Stomach (tissue), 9 donors: ENCODE results near the gene RFC5. TPM values are rescaled to one million over a fixed set of nuclear protein-coding genes. Genes with fewer than 3 reads are reported as not detected.
A peak's percentile ranks its signal among the peaks of the same experiment; 100 is the strongest.

Source experiments
- DNase-seq, 2 donors: peaks; one replicate each; pipeline versions ENCODE4 v3.0.0 to v3.0.0-alpha.2; 2013 to 2019
- H3K27ac ChIP-seq, 5 donors: fragments of 200-600 bp in 4 of 5; sonication (generic) in 4 of 5; one replicate each; pipeline ENCODE4 v1.5.1; 2013 to 2019; ENCODE audit warnings: mild to moderate bottlenecking in 1 of 5, moderate library complexity in 1 of 5
- H3K27me3 ChIP-seq, 3 donors: fragments of 200-600 bp; sonication (generic); one replicate each; pipeline ENCODE4 v1.5.1; 2017 to 2019; ENCODE audit warnings: mixed run types in 1 of 3
- H3K36me3 ChIP-seq, 4 donors: fragments of 200-600 bp; sonication (generic); 1 replicate in 3 of 4; 2 replicates in 1 of 4; pipeline ENCODE4 v1.5.1; 2016 to 2019
- H3K4me1 ChIP-seq, 4 donors: fragments of 200-600 bp; sonication (generic); one replicate each; pipeline ENCODE4 v1.5.1; 2016 to 2019
- H3K4me3 ChIP-seq, 4 donors: fragments of 200-600 bp; sonication (generic) in 3 of 4; one replicate each; pipeline ENCODE4 v1.5.1; 2016 to 2019; ENCODE audit warnings: mild to moderate bottlenecking in 1 of 4
- H3K9me3 ChIP-seq, 4 donors: fragments of 200-600 bp; sonication (generic); one replicate each; pipeline ENCODE4 v1.5.1; 2016 to 2019
- EP300 ChIP-seq: sonication (generic); formaldehyde crosslinking; IDR thresholded peaks from one replicate; pipeline ENCODE4 v1.6.1; 2017; ENCODE audit warnings: antibody characterized with exemption
- POLR2A ChIP-seq, 4 donors: fragments of 450-650 bp; IDR thresholded peaks; one replicate each; pipeline ENCODE4 v1.6.1; 2016; ENCODE audit warnings: antibody characterized with exemption in 4 of 4, control low read depth in 2 of 4, mild to moderate bottlenecking in 1 of 4, moderate library complexity in 1 of 4
- POLR2AphosphoS5 ChIP-seq, 3 donors: sonication (generic); formaldehyde crosslinking; IDR thresholded peaks; one replicate each; pipeline ENCODE4 v1.6.1; 2016; ENCODE audit warnings: antibody characterized with exemption in 3 of 3
- WGBS, 5 donors: extraction: QIAGEN DNeasy Blood & Tissue Kit in 3 of 5; methylation state at CpG; one replicate each; pipeline versions ENCODE4 v1.1.5 to v1.1.7; 2013 to 2018; 5-methylcytosine and 5-hydroxymethylcytosine counted together
- intact Hi-C: fragments of 100-400 bp; cut with DNase I; formaldehyde crosslinking; loops from one replicate; pipeline ENCODE4 v1.15.1; 2023; ENCODE audit warnings: low total_unique reads
- polyA plus RNA-seq, 3 donors: library from polyadenylated mRNA; stranded (reverse); fragments of 200-250 nt; gene quantifications; one replicate each; pipeline ENCODE4 v1.2.3, GENCODE V29; 2013
- total RNA-seq, 5 donors: library from RNA; depleted of rRNA; stranded (reverse); fragments of >200 nt; gene quantifications; one replicate each; pipeline versions ENCODE4 v1.1.0 to v1.2.3, GENCODE V29; 2014 to 2016
- TF ChIP-seq, protein P1 (sequence below), 7 experiments: fragments of 450-650 bp in 4 of 7; fragments of 200-600 bp in 3 of 7; sonication (generic) in 3 of 7; IDR thresholded peaks; one replicate each; pipeline ENCODE4 v1.5.1; 2016 to 2019; ENCODE audit warnings: antibody characterized with exemption in 7 of 7, control low read depth in 2 of 7, mild to moderate bottlenecking in 1 of 7
- donor health status: healthy with polysubstance abuse.
- donor health status: Bipolar disorder and iron deficiency.
- donor health status: healthy.

RFC5 gene
- total and polyA plus RNA-seq, 8 donors, result 1.3 to 238 (median 10.7) TPM; not detected in 1

DNA sequence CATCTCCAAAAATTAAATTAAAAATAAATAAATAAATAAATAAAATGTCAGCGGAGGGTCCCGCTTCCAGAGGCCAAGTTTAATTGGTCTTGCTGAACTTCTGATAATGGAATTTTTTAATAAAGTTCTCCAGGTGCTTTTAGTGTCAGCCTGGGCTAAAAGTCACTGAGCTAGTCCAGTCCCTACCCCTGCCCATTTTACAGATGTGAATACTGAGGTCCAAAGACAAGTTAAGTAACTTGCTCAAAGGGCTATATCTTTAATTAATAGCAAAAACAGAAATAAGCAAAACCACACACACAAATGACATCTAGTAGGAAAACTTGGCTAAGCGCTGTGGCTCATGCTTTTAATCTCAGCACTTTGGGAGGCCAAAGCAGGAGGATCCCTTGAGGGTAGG lies 5.6 kb upstream of the RFC5 start:
- TF ChIP-seq, protein P1, sequence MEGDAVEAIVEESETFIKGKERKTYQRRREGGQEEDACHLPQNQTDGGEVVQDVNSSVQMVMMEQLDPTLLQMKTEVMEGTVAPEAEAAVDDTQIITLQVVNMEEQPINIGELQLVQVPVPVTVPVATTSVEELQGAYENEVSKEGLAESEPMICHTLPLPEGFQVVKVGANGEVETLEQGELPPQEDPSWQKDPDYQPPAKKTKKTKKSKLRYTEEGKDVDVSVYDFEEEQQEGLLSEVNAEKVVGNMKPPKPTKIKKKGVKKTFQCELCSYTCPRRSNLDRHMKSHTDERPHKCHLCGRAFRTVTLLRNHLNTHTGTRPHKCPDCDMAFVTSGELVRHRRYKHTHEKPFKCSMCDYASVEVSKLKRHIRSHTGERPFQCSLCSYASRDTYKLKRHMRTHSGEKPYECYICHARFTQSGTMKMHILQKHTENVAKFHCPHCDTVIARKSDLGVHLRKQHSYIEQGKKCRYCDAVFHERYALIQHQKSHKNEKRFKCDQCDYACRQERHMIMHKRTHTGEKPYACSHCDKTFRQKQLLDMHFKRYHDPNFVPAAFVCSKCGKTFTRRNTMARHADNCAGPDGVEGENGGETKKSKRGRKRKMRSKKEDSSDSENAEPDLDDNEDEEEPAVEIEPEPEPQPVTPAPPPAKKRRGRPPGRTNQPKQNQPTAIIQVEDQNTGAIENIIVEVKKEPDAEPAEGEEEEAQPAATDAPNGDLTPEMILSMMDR (IDR thresholded peaks at IDR 0.05), result no peak
- no peak for TF ChIP-seq POLR2A (IDR thresholded peaks at IDR 0.05)
- no peak for TF ChIP-seq POLR2AphosphoS5 (IDR thresholded peaks at IDR 0.05)
- TF ChIP-seq EP300, result no peak
- no peaks in the 10 kb centered on the region for H3K9me3 ChIP-seq
- WGBS, 5 donors, result 89 to 99% (median 97%) methylated on average over 3 of the region's 3 CpGs
- intact Hi-C loops, result no loop called here
- H3K4me1 ChIP-seq, result peaks cover 0 to 3% (median 2%) of the 10 kb centered on the region in 4 donors
- H3K27me3 ChIP-seq, result no peaks in the 10 kb centered on the region
- H3K36me3 ChIP-seq, result no peaks in the 10 kb centered on the region
- no peak overlapping the region for H3K4me3 ChIP-seq
- no peak for DNase-seq
- H3K27ac ChIP-seq, result no peak overlapping the region

DNA sequence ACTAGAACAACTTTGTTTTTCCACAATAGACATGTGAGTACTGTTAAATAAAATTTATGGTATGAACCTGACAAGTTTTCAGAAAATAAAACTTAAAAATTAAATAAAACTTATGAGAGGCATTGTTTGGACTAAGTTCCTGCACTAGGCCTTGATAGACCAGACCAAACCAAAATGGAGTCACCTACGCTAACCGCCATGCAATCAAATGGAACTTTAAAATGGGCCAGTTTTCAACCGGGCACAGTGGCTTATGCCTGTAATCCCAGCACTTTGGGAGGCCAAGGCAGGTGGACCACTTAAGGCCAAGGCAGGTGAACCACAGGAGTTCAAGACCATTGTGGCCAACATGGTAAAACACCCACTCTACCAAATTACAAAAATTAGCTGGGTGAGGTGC lies 5.1 kb upstream of the RFC5 start:
- no peak overlapping the region for H3K27ac ChIP-seq
- H3K9me3 ChIP-seq, result no peaks in the 10 kb centered on the region
- 93 to 98% (median 97%) methylated on average over 3 of the region's 3 CpGs for WGBS, 5 donors
- H3K36me3 ChIP-seq, result no peaks in the 10 kb centered on the region
- intact Hi-C loops, result no loop called here
- no peaks in the 10 kb centered on the region for H3K27me3 ChIP-seq
- no peak overlapping the region for H3K4me3 ChIP-seq
- TF ChIP-seq POLR2AphosphoS5 (IDR thresholded peaks at IDR 0.05), result no peak
- TF ChIP-seq EP300, result no peak
- DNase-seq, result no peak
- H3K4me1 ChIP-seq, result peaks cover 0 to 7% (median 6%) of the 10 kb centered on the region in 4 donors

DNA sequence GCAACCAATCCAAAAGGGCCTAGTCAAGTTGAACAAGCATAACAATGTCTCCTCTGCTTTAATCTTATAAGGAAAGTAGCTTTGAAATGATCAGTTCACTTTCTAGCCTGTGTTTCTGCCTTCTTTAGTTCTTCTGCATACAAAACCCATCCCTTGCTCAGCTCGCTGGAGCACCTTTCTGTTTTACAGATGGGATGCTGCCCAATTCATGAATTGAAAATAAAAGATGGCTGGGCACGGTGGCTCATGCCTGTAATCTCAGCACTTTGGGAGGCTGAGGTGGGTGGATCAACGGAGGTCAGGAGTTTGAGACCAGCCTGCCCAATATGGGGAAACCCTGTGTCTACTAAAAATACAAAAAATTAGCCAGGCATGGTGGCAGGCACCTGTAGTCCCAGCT lies 4.5 kb upstream of the RFC5 start:
- H3K4me1 ChIP-seq, result peaks cover 0 to 11% (median 8%) of the 10 kb centered on the region in 4 donors
- H3K4me3 ChIP-seq, result no peak overlapping the region
- WGBS, 5 donors, result 76 to 97% (median 91%) methylated on average over 3 of the region's 3 CpGs
- TF ChIP-seq EP300 (no peak), POLR2A (IDR thresholded peaks at IDR 0.05) (no peak), POLR2AphosphoS5 (IDR thresholded peaks at IDR 0.05) (no peak)
- TF ChIP-seq, protein P1 (IDR thresholded peaks at IDR 0.05), result no peak
- H3K9me3 ChIP-seq, result no peaks in the 10 kb centered on the region
- H3K36me3 ChIP-seq, result no peaks in the 10 kb centered on the region
- intact Hi-C loops, result no loop called here
- H3K27me3 ChIP-seq, result no peaks in the 10 kb centered on the region
- no peak overlapping the region for H3K27ac ChIP-seq
- DNase-seq, result no peak

DNA sequence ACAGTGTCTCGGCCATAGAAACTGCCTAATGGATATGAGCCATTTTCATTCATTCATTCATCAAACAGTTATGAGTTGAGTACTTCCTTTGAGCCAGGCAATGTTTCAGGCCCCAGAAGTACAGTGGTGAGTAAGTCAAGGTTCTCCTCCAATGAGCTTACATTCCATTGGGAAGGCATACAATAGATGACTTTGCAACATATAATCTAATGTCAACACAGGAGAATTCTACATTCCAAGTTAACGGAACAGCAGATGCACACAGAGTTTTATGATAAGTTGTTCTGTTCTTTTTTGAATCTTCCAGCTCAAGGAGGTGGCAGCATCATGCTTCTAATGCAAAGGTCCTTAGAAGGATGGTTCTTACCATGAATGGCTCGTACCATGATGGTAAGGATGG lies 3.2 kb upstream of the RFC5 start:
- no peaks in the 10 kb centered on the region for H3K36me3 ChIP-seq
- no peak overlapping the region for H3K4me3 ChIP-seq
- DNase-seq, result no peak
- H3K27me3 ChIP-seq, result no peaks in the 10 kb centered on the region
- no peak overlapping the region for H3K27ac ChIP-seq
- H3K9me3 ChIP-seq, result no peaks in the 10 kb centered on the region
- no peak for TF ChIP-seq EP300
- intact Hi-C loops, result no loop called here
- peaks cover 6 to 24% (median 18%) of the 10 kb centered on the region in 4 donors for H3K4me1 ChIP-seq
- WGBS, 5 donors, result 67 to 82% (median 76%) methylated on average over 3 of the region's 3 CpGs

DNA sequence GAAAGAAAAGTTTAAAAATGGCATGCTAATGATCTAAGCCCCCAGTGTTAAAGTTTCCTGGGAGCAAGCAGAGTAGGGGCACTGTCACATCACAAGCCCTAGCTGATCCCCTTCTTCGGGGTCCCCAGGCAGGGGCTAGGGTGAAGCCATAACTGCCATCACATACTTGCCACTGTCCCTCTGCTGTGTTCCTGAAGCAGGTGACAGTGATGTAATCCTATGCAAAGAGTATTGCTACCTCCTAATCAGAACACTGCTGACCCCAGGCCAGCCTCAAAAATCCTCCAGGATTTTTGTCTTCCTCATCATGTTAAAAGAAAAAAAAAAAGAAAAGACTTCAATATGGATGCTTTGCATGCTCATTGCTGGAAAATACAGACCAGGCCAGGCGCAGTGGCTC lies 1.2 kb upstream of the RFC5 start:
- intact Hi-C loops, result no loop called here
- H3K4me1 ChIP-seq, result peaks cover 6 to 24% (median 18%) of the 10 kb centered on the region in 4 donors
- TF ChIP-seq POLR2AphosphoS5 (IDR thresholded peaks at IDR 0.05), result no peak
- H3K9me3 ChIP-seq, result no peaks in the 10 kb centered on the region
- H3K4me3 ChIP-seq, result no peak overlapping the region
- H3K27ac ChIP-seq, result no peak overlapping the region
- H3K27me3 ChIP-seq, result no peaks in the 10 kb centered on the region
- no peak for DNase-seq
- H3K36me3 ChIP-seq, result peaks cover 12 to 15% (median 15%) of the 10 kb centered on the region in 4 donors
- WGBS, 5 donors, result 85 to 98% (median 90%) methylated on average over 2 of the region's 2 CpGs

DNA sequence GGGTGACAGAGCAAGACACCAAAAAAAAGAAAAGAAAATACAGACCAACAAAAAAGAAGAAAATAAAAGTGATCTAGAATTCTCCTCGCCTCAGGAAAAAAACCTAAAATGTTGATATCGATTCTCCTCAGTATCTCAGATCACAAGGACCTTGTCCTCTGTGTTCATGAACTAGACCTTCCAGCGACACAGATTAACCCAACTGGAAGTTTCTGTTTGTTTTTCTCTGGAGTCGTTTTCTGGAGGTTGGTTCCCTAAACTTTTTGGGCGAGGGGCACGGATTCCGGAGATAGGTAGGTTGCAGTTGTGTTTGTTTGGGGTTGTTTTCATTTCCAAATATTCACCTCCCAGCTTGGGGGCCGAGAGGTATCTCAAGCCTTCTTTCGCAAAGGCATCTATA lies 559 bp upstream of the RFC5 start:
- intact Hi-C loops, result no loop called here
- Histone ChIP-seq H3K4me3 (peak overlapping the region; percentile 90 to 96 (median 92)), H3K27ac (peak overlapping the region in 2 of 5 donors; percentile 83 to 84), H3K36me3 (peaks cover 16 to 22% (median 21%) of the 10 kb centered on the region in 4 donors), H3K27me3 (no peaks in the 10 kb centered on the region), H3K4me1 (peaks cover 6 to 24% (median 18%) of the 10 kb centered on the region in 4 donors), H3K9me3 (no peaks in the 10 kb centered on the region)
- 11 to 25% (median 21%) methylated on average over 9 of the region's 9 CpGs for WGBS, 5 donors
- peak in 1 of 2 donors; percentile 12 for DNase-seq
- TF ChIP-seq, protein P1 (IDR thresholded peaks at IDR 0.05), result no peak
- no peak for TF ChIP-seq POLR2A (IDR thresholded peaks at IDR 0.05)
- TF ChIP-seq POLR2AphosphoS5 (IDR thresholded peaks at IDR 0.05), result no peak
- TF ChIP-seq EP300, result no peak
